GM12878 (cell line): ENCODE data around the gene GALNTL6. TPM values are rescaled to one million over a fixed set of nuclear protein-coding genes. Genes with fewer than 3 reads are reported as not detected.

ENCODE experiments used
- ATAC-seq: fragments of 200-7000 bp; cut with Tn5 transposase; 3 replicates; pipeline ENCODE4 v1.9.1; 2020; ENCODE audit warnings: mild to moderate bottlenecking, moderate library complexity
- BruUV-seq: library from RNA; stranded (reverse); fragments of 400-500 nt; replicated peaks from 2 replicates; lab custom pipeline; 2021; lab: Mats Ljungman, UMichigan
- CTCF ChIA-PET: fragments of 300-600 bp; sonication (Branson Sonifier 250); formaldehyde crosslinking; extraction: SDS; loops from one replicate; lab custom pipeline; 2021; ENCODE audit warnings: inconsistent platforms; lab: Yijun Ruan, JAX
- POLR2A ChIA-PET: fragments of 350-600 bp; formaldehyde crosslinking; extraction: SDS; loops from one replicate; lab custom pipeline; 2021; ENCODE audit warnings: inconsistent platforms; lab: Charles Lee
- RAD21 ChIA-PET: fragments of 300-600 bp; sonication (Branson Sonifier 250); formaldehyde crosslinking; loops from one replicate; lab custom pipeline; 2023; ENCODE audit warnings: antibody characterized with exemption; ENCODE audit not compliant: unreplicated experiment; lab: Charles Lee
- SMC1A ChIA-PET: fragments of 300-600 bp; sonication (Branson Sonifier 250); formaldehyde crosslinking; loops from one replicate; lab custom pipeline; 2023; ENCODE audit not compliant: unreplicated experiment, uncharacterized antibody; lab: Charles Lee
- DNase-seq: peaks from one replicate; pipeline ENCODE4 v3.0.0-alpha.2; 2011; ENCODE audit warnings: low read depth, low spot score
- FAIRE-seq: peaks from 3 replicates; lab custom pipeline; 2011; peaks lifted over from hg19 to GRCh38; lab: Jason Lieb, UNC
- H2AFZ ChIP-seq: 2 replicates; pipeline ENCODE4 v1.6.0; 2011; ENCODE audit warnings: low read depth, low read length, control low read depth; ENCODE audit not compliant: control insufficient read depth
- H3K27ac ChIP-seq: 2 replicates; pipeline ENCODE4 v1.5.1; 2011; ENCODE audit warnings: control low read depth; ENCODE audit not compliant: control insufficient read depth, insufficient read depth
- H3K27me3 ChIP-seq, 2 experiments: replicated peaks in 1 of 2; 2 replicates each; pipeline versions ENCODE4 v1.6.0 to v1.6.1; 2011; ENCODE audit warnings: low read length in 1 of 2; ENCODE audit not compliant: control insufficient read depth in 2 of 2, insufficient read depth in 2 of 2
- H3K36me3 ChIP-seq, 2 experiments: 2 replicates each; pipeline ENCODE4 v1.5.1; 2011; ENCODE audit warnings: low read length in 1 of 2; ENCODE audit not compliant: control insufficient read depth in 2 of 2, insufficient read depth in 2 of 2
- H3K4me1 ChIP-seq: 2 replicates; pipeline ENCODE4 v1.6.1; 2011; ENCODE audit warnings: mild to moderate bottlenecking, low read length, moderate library complexity, mixed read lengths; ENCODE audit not compliant: control insufficient read depth, insufficient read depth
- H3K4me2 ChIP-seq: 2 replicates; pipeline ENCODE4 v1.6.0; 2011; ENCODE audit warnings: control low read depth; ENCODE audit not compliant: control insufficient read depth, insufficient read depth
- H3K4me3 ChIP-seq: fragments of 200-600 bp; sonication (generic); 2 replicates; pipeline ENCODE4 v1.5.1; 2016
- H3K79me2 ChIP-seq: 2 replicates; pipeline ENCODE4 v1.6.0; 2011; ENCODE audit warnings: low read length; ENCODE audit not compliant: control insufficient read depth, insufficient read depth
- H3K9ac ChIP-seq: 2 replicates; pipeline ENCODE4 v1.8.0; 2011; ENCODE audit warnings: low read length, control low read depth, mixed read lengths; ENCODE audit not compliant: control insufficient read depth, insufficient read depth
- H3K9me3 ChIP-seq: replicated peaks from 3 replicates; pipeline ENCODE4 v1.5.1; 2011; ENCODE audit warnings: mild to moderate bottlenecking, low read length; ENCODE audit not compliant: control insufficient read depth, insufficient read depth
- H4K20me1 ChIP-seq: 2 replicates; pipeline ENCODE4 v1.6.0; 2011; ENCODE audit not compliant: control insufficient read depth, insufficient read depth
- CBX3 ChIP-seq: fragments of 200-600 bp; sonication (generic); IDR thresholded peaks from 2 replicates; pipeline ENCODE4 v1.6.1; 2016; ENCODE audit warnings: low read depth, borderline replicate concordance
- CREB1 ChIP-seq: IDR thresholded peaks from 2 replicates; pipeline ENCODE4 v1.6.1; 2012; ENCODE audit warnings: low read depth, mild to moderate bottlenecking, inconsistent platforms
- HDAC2 ChIP-seq: fragments of 200-600 bp; sonication (generic); IDR thresholded peaks from 2 replicates; pipeline ENCODE4 v1.6.1; 2017
- JUND ChIP-seq: IDR thresholded peaks from 2 replicates; pipeline ENCODE4 v1.6.1; 2012; ENCODE audit warnings: low read depth, mild to moderate bottlenecking, low read length, improper control_type of control experiment, moderate library complexity
- KLF5 ChIP-seq: fragments of 450-650 bp; IDR thresholded peaks from 2 replicates; pipeline ENCODE4 v1.6.1; 2014; ENCODE audit warnings: mild to moderate bottlenecking; ENCODE audit not compliant: partially characterized antibody
- POLR2AphosphoS2 ChIP-seq: IDR thresholded peaks from 2 replicates; pipeline ENCODE4 v1.6.1; 2011; ENCODE audit warnings: low read depth, mild to moderate bottlenecking, low read length, improper control_type of control experiment, moderate library complexity
- RFX5 ChIP-seq: IDR thresholded peaks from 2 replicates; pipeline ENCODE4 v1.6.1; 2011; ENCODE audit warnings: low read depth, low read length, improper control_type of control experiment
- STAT3 ChIP-seq: IDR thresholded peaks from 2 replicates; pipeline ENCODE4 v1.6.1; 2011; ENCODE audit warnings: low read depth, low read length, improper control_type of control experiment
- TARDBP ChIP-seq: IDR thresholded peaks from 2 replicates; pipeline ENCODE4 v1.6.1; 2016; ENCODE audit warnings: borderline replicate concordance
- TCF3 ChIP-seq: IDR thresholded peaks from 2 replicates; pipeline ENCODE4 v1.6.1; 2012; ENCODE audit warnings: low read depth, mild to moderate bottlenecking, low read length, borderline replicate concordance; ENCODE audit not compliant: insufficient read depth
- WRNIP1 ChIP-seq: IDR thresholded peaks from 2 replicates; pipeline ENCODE4 v1.6.1; 2011; ENCODE audit warnings: low read depth, low read length, improper control_type of control experiment, borderline replicate concordance
- ZNF217 ChIP-seq: fragments of 450-650 bp; IDR thresholded peaks from 2 replicates; pipeline ENCODE4 v1.6.1; 2017; ENCODE audit warnings: antibody characterized with exemption, mild to moderate bottlenecking
- WGBS: methylation state at CpG from one replicate; pipeline ENCODE4 v1.1.6; 2016; ENCODE audit warnings: low lambda C conversion rate; ENCODE audit not compliant: insufficient replicate concordance, insufficient coverage; ENCODE audit errors: missing lambda C conversion rate; 5-methylcytosine and 5-hydroxymethylcytosine counted together
- in situ Hi-C: fragments of 300-500 bp; cut with MboI; formaldehyde crosslinking; loops from 9 replicates; pipeline ENCODE4 v1.14.3; 2018; ENCODE audit warnings: mixed read lengths
- intact Hi-C: fragments of 100-400 bp; cut with micrococcal nuclease; formaldehyde crosslinking; loops from one replicate; pipeline ENCODE4 v1.14.2; 2022; ENCODE audit not compliant: unreplicated experiment
- polyA plus RNA-seq, 11 experiments: library from polyadenylated mRNA; depleted of rRNA in 4 of 11; unstranded in 6 of 11; stranded (reverse) in 5 of 11; fragments of >200 nt; fragmentation: Nextera tagmentation in 4 of 11; fragmentation: Illumina TruSeq in 1 of 11; extraction: Ambion mirVana in 4 of 11; extraction: Trizol in 1 of 11; gene quantifications; 1 replicate in 1 of 11; 2 replicates in 10 of 11; pipeline versions ENCODE4 v1.2.1 to v1.2.3, GENCODE V29; 2011 to 2016; ENCODE audit warnings: inconsistent platforms in 2 of 11, missing spikeins in 2 of 11, low read depth in 1 of 11
- total RNA-seq, 4 experiments: library from RNA; depleted of rRNA in 3 of 4; stranded (reverse); fragments of >200 nt in 3 of 4; fragmentation: Illumina TruSeq in 1 of 4; extraction: Trizol in 1 of 4; gene quantifications; 2 replicates each; pipeline versions ENCODE4 v1.2.1 to v1.2.3, GENCODE V29; 2013 to 2021
- TF ChIP-seq, protein P1 (sequence below): fragments of 450-650 bp; IDR thresholded peaks from 2 replicates; pipeline ENCODE4 v1.6.1; 2018; ENCODE audit warnings: mild to moderate bottlenecking, low read depth, moderate library complexity; ENCODE audit not compliant: partially characterized antibody
- TF ChIP-seq, protein P2 (sequence below): fragments of 450-650 bp; IDR thresholded peaks from 2 replicates; pipeline ENCODE4 v1.6.1; 2017; ENCODE audit warnings: mild to moderate bottlenecking, moderate library complexity
- TF ChIP-seq, protein P3 (sequence below): fragments of 450-650 bp; IDR thresholded peaks from 2 replicates; pipeline ENCODE4 v1.6.1; 2018; ENCODE audit warnings: borderline replicate concordance, mild to moderate bottlenecking; ENCODE audit not compliant: partially characterized antibody

Gene GALNTL6
- total and polyA plus RNA-seq, 10 of the 15 experiments (the other 5 are each of a cell fraction or from before 2014, with no cell fraction given) = 0.01 to 0.29 TPM; not detected in 8

DNA sequence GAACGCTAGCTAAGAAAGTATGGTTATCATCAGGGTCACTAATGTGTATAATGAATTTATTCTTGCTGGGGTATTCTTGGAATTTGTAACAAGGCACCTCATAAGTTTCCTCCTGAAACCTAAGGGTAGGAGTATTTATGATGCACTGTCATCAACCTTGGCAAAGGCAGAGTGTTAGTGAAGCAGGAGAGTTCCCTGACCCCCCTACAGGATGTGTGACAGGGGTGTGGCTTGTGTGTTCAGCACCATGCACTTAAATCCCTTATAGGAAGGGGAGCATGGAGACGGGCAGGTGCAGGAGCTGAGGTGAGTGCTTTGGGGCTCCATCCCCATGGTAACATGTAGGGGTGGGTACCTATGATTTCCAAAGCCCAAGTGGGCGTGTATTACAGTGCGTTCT, 237.7 kb downstream of the GALNTL6 start:
- ChIA-PET RAD21 (no interaction called here), POLR2A (no interaction called here)
- TF ChIP-seq, protein P1, sequence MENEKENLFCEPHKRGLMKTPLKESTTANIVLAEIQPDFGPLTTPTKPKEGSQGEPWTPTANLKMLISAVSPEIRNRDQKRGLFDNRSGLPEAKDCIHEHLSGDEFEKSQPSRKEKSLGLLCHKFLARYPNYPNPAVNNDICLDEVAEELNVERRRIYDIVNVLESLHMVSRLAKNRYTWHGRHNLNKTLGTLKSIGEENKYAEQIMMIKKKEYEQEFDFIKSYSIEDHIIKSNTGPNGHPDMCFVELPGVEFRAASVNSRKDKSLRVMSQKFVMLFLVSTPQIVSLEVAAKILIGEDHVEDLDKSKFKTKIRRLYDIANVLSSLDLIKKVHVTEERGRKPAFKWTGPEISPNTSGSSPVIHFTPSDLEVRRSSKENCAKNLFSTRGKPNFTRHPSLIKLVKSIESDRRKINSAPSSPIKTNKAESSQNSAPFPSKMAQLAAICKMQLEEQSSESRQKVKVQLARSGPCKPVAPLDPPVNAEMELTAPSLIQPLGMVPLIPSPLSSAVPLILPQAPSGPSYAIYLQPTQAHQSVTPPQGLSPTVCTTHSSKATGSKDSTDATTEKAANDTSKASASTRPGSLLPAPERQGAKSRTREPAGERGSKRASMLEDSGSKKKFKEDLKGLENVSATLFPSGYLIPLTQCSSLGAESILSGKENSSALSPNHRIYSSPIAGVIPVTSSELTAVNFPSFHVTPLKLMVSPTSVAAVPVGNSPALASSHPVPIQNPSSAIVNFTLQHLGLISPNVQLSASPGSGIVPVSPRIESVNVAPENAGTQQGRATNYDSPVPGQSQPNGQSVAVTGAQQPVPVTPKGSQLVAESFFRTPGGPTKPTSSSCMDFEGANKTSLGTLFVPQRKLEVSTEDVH = no peak
- TF ChIP-seq CBX3 = no peak
- no peak for TF ChIP-seq STAT3
- no peak for TF ChIP-seq RFX5
- no peak for TF ChIP-seq TCF3
- no peak for TF ChIP-seq TARDBP
- TF ChIP-seq HDAC2 = no peak
- no peak for TF ChIP-seq JUND
- TF ChIP-seq, protein P2, sequence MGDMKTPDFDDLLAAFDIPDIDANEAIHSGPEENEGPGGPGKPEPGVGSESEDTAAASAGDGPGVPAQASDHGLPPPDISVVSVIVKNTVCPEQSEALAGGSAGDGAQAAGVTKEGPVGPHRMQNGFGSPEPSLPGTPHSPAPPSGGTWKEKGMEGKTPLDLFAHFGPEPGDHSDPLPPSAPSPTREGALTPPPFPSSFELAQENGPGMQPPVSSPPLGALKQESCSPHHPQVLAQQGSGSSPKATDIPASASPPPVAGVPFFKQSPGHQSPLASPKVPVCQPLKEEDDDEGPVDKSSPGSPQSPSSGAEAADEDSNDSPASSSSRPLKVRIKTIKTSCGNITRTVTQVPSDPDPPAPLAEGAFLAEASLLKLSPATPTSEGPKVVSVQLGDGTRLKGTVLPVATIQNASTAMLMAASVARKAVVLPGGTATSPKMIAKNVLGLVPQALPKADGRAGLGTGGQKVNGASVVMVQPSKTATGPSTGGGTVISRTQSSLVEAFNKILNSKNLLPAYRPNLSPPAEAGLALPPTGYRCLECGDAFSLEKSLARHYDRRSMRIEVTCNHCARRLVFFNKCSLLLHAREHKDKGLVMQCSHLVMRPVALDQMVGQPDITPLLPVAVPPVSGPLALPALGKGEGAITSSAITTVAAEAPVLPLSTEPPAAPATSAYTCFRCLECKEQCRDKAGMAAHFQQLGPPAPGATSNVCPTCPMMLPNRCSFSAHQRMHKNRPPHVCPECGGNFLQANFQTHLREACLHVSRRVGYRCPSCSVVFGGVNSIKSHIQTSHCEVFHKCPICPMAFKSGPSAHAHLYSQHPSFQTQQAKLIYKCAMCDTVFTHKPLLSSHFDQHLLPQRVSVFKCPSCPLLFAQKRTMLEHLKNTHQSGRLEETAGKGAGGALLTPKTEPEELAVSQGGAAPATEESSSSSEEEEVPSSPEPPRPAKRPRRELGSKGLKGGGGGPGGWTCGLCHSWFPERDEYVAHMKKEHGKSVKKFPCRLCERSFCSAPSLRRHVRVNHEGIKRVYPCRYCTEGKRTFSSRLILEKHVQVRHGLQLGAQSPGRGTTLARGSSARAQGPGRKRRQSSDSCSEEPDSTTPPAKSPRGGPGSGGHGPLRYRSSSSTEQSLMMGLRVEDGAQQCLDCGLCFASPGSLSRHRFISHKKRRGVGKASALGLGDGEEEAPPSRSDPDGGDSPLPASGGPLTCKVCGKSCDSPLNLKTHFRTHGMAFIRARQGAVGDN = no peak
- TF ChIP-seq POLR2AphosphoS2 = no peak
- no peak for TF ChIP-seq KLF5
- TF ChIP-seq, protein P3, sequence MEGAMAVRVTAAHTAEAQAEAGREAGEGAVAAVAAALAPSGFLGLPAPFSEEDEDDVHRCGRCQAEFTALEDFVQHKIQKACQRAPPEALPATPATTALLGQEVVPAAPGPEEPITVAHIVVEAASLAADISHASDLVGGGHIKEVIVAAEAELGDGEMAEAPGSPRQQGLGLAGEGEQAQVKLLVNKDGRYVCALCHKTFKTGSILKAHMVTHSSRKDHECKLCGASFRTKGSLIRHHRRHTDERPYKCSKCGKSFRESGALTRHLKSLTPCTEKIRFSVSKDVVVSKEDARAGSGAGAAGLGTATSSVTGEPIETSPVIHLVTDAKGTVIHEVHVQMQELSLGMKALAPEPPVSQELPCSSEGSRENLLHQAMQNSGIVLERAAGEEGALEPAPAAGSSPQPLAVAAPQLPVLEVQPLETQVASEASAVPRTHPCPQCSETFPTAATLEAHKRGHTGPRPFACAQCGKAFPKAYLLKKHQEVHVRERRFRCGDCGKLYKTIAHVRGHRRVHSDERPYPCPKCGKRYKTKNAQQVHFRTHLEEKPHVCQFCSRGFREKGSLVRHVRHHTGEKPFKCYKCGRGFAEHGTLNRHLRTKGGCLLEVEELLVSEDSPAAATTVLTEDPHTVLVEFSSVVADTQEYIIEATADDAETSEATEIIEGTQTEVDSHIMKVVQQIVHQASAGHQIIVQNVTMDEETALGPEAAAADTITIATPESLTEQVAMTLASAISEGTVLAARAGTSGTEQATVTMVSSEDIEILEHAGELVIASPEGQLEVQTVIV = no peak
- TF ChIP-seq CREB1 = no peak
- no peak for TF ChIP-seq ZNF217
- no peak for TF ChIP-seq WRNIP1

More for the DNA sequence above, 237.7 kb downstream of the GALNTL6 start:
- intact Hi-C loops (no loop called here), in situ Hi-C loops (no loop called here)
- H3K79me2 ChIP-seq = no peaks in the 10 kb centered on the region
- no peak overlapping the region for H3K9ac ChIP-seq
- no peaks in the 10 kb centered on the region for H3K9me3 ChIP-seq
- DNase-seq = no peak
- no peaks in the 10 kb centered on the region for H3K36me3 ChIP-seq
- CTCF ChIA-PET = no interaction called here
- no peak overlapping the region for H3K4me2 ChIP-seq
- H3K27ac ChIP-seq = no peak overlapping the region
- SMC1A ChIA-PET = no interaction called here
- 22% methylated on average over 4 of the region's 4 CpGs for WGBS
- BruUV-seq = no TSS peak
- H2AFZ ChIP-seq = no peak overlapping the region
- no peaks in the 10 kb centered on the region for H3K27me3 ChIP-seq
- no peak for FAIRE-seq
- no peak overlapping the region for H3K4me3 ChIP-seq
- 0 out of 2 replicates have a peak, but pooled peaks cover 3% of the 10 kb centered on the region for H3K4me1 ChIP-seq
- no peak for ATAC-seq
- H4K20me1 ChIP-seq = no peaks in the 10 kb centered on the region
